Mesothelial cell of epicardium (in vitro differentiated cells): ENCODE data around the gene TDP1. TPM values are rescaled to one million over a fixed set of nuclear protein-coding genes. Genes with fewer than 3 reads are reported as not detected.

Experiments used
- DNase-seq, 2 experiments: peaks; one replicate each; pipeline ENCODE4 v3.0.0; 2021; ENCODE audit warnings: low spot score in 2 of 2; ENCODE audit not compliant: unreplicated experiment in 2 of 2
- H3K27ac Mint-ChIP-seq: 2 replicates; pipeline ENCODE4 v1.8.0; 2021; ENCODE audit warnings: mixed read lengths
- H3K27me3 Mint-ChIP-seq: 2 replicates; pipeline ENCODE4 v1.8.0; 2021; ENCODE audit warnings: low read depth, mixed read lengths
- H3K36me3 Mint-ChIP-seq: 2 replicates; pipeline ENCODE4 v1.8.0; 2021; ENCODE audit warnings: mixed read lengths
- H3K4me1 Mint-ChIP-seq: 2 replicates; pipeline ENCODE4 v1.8.0; 2021; ENCODE audit warnings: mixed read lengths
- H3K4me3 Mint-ChIP-seq: 2 replicates; pipeline ENCODE4 v1.8.0; 2021; ENCODE audit warnings: mild to moderate bottlenecking, moderate library complexity, mixed read lengths
- H3K9me3 Mint-ChIP-seq: 2 replicates; pipeline ENCODE4 v1.8.0; 2021; ENCODE audit warnings: mixed read lengths
- total RNA-seq: library from RNA; stranded (reverse); gene quantifications from 3 replicates; pipeline ENCODE4 v1.2.1, GENCODE V29; 2021
- TF ChIP-seq, protein P1 (sequence below): fragments of 200-600 bp; sonication (generic); IDR thresholded peaks from one replicate; pipeline ENCODE4 v1.5.0; 2021; ENCODE audit warnings: antibody characterized with exemption; ENCODE audit not compliant: unreplicated experiment

Gene TDP1
- total RNA-seq, 1 donor from 2014 or later = 30.6 TPM

DNA sequence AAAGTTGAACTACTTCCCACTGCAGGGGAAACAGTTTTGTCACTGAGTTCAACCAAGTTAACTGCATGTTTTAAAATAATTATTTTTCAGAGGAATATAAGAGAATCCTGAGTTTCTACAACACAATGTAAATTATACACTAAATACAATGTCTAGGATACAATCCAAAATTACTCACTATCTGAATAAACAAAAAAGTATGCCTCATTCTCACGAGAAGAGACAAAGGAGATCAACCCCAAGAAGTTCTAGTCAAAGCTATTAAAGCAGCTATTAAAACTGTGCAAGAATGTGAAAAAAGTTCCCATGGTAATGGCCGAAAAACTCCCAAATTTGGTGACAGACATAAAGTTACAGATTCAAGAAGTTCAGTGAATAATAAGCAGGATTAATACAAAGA lies 97.3 kb downstream of the TDP1 start:
- DNase-seq = no peak
- TF ChIP-seq, protein P1, sequence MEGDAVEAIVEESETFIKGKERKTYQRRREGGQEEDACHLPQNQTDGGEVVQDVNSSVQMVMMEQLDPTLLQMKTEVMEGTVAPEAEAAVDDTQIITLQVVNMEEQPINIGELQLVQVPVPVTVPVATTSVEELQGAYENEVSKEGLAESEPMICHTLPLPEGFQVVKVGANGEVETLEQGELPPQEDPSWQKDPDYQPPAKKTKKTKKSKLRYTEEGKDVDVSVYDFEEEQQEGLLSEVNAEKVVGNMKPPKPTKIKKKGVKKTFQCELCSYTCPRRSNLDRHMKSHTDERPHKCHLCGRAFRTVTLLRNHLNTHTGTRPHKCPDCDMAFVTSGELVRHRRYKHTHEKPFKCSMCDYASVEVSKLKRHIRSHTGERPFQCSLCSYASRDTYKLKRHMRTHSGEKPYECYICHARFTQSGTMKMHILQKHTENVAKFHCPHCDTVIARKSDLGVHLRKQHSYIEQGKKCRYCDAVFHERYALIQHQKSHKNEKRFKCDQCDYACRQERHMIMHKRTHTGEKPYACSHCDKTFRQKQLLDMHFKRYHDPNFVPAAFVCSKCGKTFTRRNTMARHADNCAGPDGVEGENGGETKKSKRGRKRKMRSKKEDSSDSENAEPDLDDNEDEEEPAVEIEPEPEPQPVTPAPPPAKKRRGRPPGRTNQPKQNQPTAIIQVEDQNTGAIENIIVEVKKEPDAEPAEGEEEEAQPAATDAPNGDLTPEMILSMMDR = no peak
- H3K27ac Mint-ChIP-seq = no peak overlapping the region
- H3K4me1 Mint-ChIP-seq = no peaks in the 10 kb centered on the region
- H3K9me3 Mint-ChIP-seq = no peaks in the 10 kb centered on the region
- no peak overlapping the region for H3K4me3 Mint-ChIP-seq
- peaks cover 69% of the 10 kb centered on the region for H3K27me3 Mint-ChIP-seq
- H3K36me3 Mint-ChIP-seq = no peaks in the 10 kb centered on the region

DNA sequence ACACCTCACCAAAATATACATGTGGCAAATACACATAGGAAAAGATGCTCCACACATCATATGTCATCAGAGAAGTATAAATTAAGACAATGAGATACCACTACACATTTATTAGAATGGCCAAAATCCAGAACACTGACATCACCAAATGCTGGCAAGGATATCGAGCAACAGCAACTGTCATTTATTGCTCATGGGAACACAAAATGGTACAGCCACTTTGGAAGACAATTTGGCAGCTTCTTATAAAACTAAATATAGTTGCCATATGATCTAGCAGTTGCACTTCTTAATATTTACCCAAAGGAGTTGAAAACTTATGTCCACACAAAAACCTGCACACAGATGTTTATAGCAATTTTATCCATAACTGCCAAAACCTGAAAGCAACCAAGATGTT lies 99.1 kb downstream of the TDP1 start:
- no peak for DNase-seq
- Mint-ChIP-seq H3K4me3 (no peak overlapping the region), H3K4me1 (peaks cover 4% of the 10 kb centered on the region), H3K9me3 (peaks cover 13% of the 10 kb centered on the region), H3K36me3 (peaks cover 5% of the 10 kb centered on the region), H3K27me3 (peaks cover 86% of the 10 kb centered on the region), H3K27ac (no peak overlapping the region)
- TF ChIP-seq, protein P1 = no peak

DNA sequence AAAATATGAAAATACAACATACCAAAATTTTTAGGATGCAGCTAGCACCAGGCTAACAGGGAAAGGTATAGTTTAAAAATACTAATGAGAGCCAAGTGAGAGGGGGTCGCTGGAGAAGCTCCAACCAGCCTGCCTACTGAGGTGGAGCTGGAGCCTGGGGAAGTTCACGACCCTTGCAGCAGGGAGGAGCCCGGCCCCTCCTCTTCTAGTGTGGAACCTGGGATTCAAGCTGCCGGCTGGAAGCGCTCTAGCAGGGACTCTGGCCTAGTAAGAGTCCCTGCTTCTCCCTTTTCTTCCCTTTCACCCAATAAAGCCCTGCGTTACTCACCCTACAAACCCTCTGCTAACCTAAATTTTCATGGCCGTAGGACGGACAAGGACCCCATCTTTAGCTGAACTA lies 101.1 kb downstream of the TDP1 start:
- Mint-ChIP-seq H3K4me3 (no peak overlapping the region), H3K9me3 (peaks cover 13% of the 10 kb centered on the region), H3K4me1 (peaks cover 6% of the 10 kb centered on the region), H3K27ac (no peak overlapping the region), H3K27me3 (peaks cover 90% of the 10 kb centered on the region), H3K36me3 (peaks cover 5% of the 10 kb centered on the region)
- no peak for DNase-seq
- TF ChIP-seq, protein P1 = no peak

DNA sequence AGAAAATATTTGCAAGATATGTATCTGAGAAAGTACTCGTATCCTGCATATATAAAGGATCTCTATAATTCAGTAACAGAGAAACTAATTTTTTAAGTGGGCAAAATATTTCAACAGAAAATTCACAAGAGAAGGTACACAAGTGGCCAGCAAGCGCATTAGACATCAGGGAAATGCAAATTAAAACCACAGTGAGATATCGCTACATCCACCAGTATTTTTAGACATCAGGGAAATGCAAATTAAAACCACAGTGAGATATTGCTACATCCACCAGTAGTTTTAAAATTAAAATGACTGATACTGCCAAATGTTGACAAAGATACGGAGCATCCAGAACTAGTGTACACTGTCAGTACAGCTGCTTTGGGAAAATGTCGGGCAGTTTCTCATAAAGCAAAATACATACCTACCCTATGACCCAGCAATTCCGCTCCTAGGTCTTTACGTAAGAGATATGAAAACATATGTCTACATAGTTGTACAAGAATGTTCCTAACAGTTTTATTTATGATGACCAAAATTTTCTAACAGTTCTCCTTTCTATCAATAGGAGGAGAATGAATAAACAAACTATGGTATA lies 103.2 kb downstream of the TDP1 start:
- Mint-ChIP-seq H3K4me1 (peaks cover 11% of the 10 kb centered on the region), H3K27me3 (peaks cover 93% of the 10 kb centered on the region), H3K27ac (no peak overlapping the region), H3K36me3 (peaks cover 5% of the 10 kb centered on the region), H3K9me3 (peaks cover 13% of the 10 kb centered on the region), H3K4me3 (peak overlapping the region; percentile 67)
- no peak for DNase-seq
- TF ChIP-seq, protein P1 = no peak

DNA sequence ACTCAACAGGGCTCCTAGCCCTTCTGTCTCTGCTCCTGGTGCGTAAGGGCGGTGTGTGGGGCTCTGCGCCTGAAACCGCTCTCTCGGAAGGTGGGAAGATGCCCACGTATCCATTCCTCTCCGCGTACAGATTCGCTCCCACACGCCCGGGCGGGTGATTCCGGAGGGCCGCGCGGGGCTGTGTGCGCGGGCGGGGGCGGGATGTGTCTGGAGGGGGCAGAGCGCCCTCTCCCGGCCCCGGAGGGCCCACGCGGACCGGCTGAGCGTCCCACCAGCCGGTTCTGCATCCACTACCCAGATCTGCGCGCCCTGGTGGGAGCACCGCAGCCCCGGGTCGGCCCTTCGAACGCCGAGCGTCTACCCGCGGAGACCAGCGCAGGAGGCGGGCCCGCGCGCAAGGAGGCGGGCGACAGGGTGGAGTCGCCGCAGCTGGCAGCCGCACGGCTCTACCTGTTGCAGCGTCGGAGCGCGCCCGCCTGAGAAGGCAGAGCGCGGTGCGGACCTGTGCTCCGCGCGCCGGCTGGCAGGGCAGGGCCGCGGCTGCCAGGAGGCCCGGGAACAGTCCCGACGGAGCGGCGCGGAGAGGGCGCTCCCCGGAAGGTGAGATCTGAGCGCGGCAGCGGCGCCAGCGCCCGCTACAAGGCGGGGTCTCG lies 104.7 kb downstream of the TDP1 start:
- Mint-ChIP-seq H3K4me3 (peak overlapping the region; percentile 67), H3K27me3 (peaks cover 91% of the 10 kb centered on the region), H3K36me3 (peaks cover 5% of the 10 kb centered on the region), H3K27ac (no peak overlapping the region), H3K9me3 (peaks cover 13% of the 10 kb centered on the region), H3K4me1 (peaks cover 11% of the 10 kb centered on the region)
- TF ChIP-seq, protein P1 = peak; percentile 39
- peak in 1 of 2 experiments; percentile 56 for DNase-seq
